Amniotic stem cell (primary cell): ENCODE data around the gene ZNF200.
"Not testable (repeated sequence)": the region's sequence is repeated elsewhere in the genome, so short reads cannot be mapped to it uniquely, and the experiment has no call there.

Source experiments
- DNase-seq: peaks from one replicate; lab custom pipeline; 2025; lab: John Stamatoyannopoulos, UW

Gene ZNF200

GRCh38 chr16:3198334-3199072 is 36.5 kb downstream of the ZNF200 start:
- no peak for DNase-seq

- not testable (repeated sequence) for DNase-seq
Observed at GRCh38 chr16:3197694-3198333, 37.1 kb downstream of the ZNF200 start.

GRCh38 chr16:3195975-3196374 is 39.0 kb downstream of the ZNF200 start:
- no peak for DNase-seq

- DNase-seq, result no peak
Observed at GRCh38 chr16:3194792-3195191, 40.2 kb downstream of the ZNF200 start.

GRCh38 chr16:3193221-3194212 is 41.4 kb downstream of the ZNF200 start:
- no peak for DNase-seq

- DNase-seq, result no peak
Observed at GRCh38 chr16:3192476-3193019, 42.4 kb downstream of the ZNF200 start.

DNA sequence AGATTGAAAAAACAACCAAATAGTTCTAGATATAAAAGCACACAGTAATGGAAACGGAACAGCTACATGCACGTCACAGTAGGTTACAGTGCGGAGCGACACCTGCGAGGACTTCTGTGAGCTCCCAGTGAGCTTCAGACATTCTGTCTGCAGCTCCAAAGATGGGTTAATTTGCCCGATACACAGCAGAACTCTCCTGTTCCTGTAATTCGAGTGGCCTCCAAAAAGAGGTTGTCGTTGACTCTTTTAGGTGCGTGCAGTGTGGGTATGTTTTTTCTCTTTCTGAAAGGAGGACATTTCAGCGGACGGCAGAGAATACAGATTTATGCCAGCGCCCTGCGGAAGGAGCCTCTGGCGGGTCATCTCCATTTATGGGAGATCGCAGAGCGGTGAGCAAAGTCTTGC is 44.0 kb downstream of the ZNF200 start:
- no peak for DNase-seq

- no peak for DNase-seq
Observed at GRCh38 chr16:3189869-3190268, 45.1 kb downstream of the ZNF200 start.

DNA sequence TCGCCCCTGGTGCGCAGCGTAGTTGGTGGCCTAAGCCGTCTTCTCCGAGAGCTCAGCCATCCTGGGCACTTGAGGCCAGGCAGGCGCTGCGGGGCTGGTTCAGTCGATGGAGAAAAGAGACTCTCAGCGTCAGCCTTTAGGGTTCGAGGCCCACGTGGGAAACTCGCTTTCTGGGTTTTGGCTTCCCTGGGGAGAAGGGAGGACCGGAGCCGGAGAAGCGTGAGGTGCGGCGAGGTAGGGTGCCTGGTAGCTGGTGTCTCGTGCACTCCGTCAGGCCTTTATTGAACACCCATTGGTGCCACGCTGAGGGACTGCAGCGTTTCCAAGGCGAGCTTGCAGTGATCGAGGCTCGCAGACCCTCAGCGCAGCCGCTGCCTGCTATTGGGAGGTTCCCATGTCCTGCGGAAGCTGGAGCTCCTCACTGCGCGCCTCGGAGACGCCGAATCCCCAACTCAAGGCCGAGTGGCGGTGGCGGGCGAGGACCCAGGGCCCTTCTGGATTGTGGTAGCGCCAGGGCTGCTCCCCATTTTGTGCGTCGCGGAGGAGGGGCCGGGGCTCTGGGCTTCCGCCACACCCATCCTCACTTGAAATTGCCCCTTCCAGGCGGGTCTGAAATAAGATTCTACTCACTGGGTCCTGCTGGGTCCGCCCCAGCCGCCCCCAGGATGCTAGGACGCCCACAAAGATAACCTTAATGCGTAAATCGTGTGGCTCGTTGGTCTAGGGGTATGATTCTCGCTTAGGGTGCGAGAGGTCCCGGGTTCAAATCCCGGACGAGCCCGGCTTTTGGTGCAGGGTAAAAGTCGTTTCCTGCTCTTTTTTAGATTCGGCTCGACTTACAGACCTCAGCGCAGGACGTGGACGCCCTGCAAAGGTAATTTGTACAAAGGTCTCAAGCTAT is 45.8 kb downstream of the ZNF200 start:
- DNase-seq, result peak; percentile 36

- no peak for DNase-seq
Observed at GRCh38 chr16:3188675-3188924, 46.4 kb downstream of the ZNF200 start.

GRCh38 chr16:3187798-3188674 is 46.9 kb downstream of the ZNF200 start, which contains the start of gene OR1F1:
Gene OR1F1 (plus strand): TSS chr16:3188204.
- DNase-seq, result peak; percentile 61

- no peak for DNase-seq
Observed at GRCh38 chr16:3186946-3187690, 47.8 kb downstream of the ZNF200 start.

- no peak for DNase-seq
Observed at GRCh38 chr16:3183445-3184139, 51.4 kb downstream of the ZNF200 start.

DNA sequence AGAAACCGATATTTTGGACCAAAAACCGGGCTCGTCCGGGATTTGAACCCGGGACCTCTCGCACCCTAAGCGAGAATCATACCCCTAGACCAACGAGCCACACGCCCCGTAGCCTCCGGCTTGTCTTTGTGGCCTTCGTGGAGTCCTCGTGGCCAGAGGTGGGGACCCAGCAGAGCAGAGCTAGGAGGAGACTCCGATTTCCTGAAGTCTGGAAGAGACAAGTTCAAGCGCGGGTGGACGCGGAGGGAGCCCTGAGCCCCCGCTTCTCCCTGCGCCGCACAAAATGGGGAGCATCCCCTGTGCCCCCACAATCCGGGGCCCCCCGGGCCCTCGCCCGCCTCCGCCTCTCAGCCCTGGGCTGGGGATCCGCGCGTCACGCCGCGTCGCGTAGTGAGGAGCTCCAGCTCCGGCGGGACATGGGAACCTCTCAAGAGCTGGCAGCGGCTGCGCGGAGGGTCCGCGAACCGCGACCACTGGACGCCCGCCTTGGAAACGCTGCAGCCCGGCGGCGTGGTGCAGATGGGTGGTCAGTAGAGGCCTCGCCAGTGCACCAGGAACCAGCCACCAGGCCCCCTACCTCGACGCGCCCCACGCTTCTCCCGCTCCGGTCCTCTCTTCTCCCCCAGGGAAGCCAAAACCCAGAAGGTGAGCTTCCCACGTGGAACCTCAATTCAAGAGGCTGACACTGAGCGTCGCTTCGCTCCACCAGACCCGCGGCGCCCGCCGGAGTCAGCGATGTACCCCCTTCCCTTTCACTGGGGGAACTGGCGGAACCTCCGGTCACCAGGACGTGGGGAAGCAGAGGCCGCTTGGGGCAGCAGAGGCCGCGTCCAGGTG is 52.1 kb downstream of the ZNF200 start:
- no peak for DNase-seq

DNA sequence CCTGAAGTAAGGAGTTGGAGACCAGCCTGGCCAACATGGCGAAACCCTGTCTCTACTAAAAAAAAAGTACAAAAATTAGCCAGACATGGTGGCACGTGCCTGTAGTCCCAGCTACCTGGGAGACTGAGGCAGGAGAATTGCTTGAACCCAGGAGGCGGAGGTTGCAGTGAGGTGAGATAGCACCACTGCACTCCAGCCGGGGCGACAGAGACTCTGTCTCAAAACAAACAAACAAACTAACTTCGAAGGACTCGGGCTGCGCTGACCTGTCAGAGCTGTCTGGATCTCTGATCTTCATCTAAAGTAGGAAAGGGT is 52.7 kb downstream of the ZNF200 start:
- not testable (repeated sequence) for DNase-seq

- DNase-seq, result no peak
Observed at GRCh38 chr16:3180445-3180878, 54.5 kb downstream of the ZNF200 start.

GRCh38 chr16:3179651-3180050 is 55.3 kb downstream of the ZNF200 start:
- no peak for DNase-seq
